ENCODE results near the gene PPP1R9A.

Gene PPP1R9A

DNA sequence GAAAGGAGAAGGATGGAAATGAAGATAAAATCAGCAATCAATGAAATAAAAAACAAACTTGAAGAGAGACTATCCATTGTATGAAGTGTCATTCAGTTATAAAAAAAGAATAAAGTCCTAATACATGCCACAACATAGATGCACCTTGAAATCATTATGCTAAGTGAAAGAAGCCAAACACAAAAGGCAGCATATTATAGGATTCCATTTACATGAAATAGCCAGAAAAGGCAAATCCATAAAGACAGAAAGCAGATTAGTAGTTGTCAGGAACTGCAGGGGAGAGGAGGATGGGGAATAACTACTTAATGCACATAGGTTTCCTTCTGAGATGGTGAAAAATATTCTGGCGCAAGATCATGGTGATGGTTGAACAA lies 423.6 kb downstream of the PPP1R9A start:
- Histone ChIP-seq H3K36me3 (ENCODE audit: control insufficient read depth, insufficient read depth, low read length) (no peaks in the 10 kb centered on the region), H3K4me3 (ENCODE audit: insufficient read depth, low read depth, low read length) (no peak overlapping the region), H3K27me3 (ENCODE audit: control insufficient read depth, insufficient read depth, low read length, poor library complexity, severe bottlenecking) (no peaks in the 10 kb centered on the region), H3K27ac (ENCODE audit: insufficient read depth, low read depth, low read length, poor library complexity, severe bottlenecking) (no peak overlapping the region), H3K4me1 (ENCODE audit: control insufficient read depth, insufficient read depth, low read length) (no peaks in the 10 kb centered on the region), H3K9me3 (ENCODE audit: control insufficient read depth, low read length) (no peaks in the 10 kb centered on the region)
- 100% methylated on average over 1 of the region's 1 CpG for WGBS, 2 experiments

DNA sequence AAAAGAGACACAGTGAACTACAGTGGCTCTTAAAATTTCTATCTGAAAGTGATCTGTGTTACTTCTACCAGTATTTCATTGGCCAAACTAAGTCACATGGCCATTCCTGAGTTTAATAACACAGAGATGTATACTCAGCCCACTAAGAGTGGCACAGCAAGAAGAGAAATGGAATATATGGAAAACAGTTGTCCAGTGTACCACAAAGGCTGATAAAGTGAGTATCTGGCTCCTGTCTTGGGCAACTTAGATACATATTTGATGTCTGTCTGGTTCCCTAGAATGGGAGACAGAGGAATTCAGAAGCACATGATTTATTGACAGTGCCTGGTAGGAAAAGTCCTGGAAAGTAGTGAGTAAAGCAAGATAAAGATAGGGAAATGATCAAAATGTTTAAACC lies 427.1 kb downstream of the PPP1R9A start:
- Histone ChIP-seq H3K4me3 (ENCODE audit: insufficient read depth, low read depth, low read length) (no peak overlapping the region), H3K36me3 (ENCODE audit: control insufficient read depth, insufficient read depth, low read length) (no peaks in the 10 kb centered on the region), H3K4me1 (ENCODE audit: control insufficient read depth, insufficient read depth, low read length) (no peaks in the 10 kb centered on the region), H3K9me3 (ENCODE audit: control insufficient read depth, low read length) (no peaks in the 10 kb centered on the region), H3K27me3 (ENCODE audit: control insufficient read depth, insufficient read depth, low read length, poor library complexity, severe bottlenecking) (no peaks in the 10 kb centered on the region), H3K27ac (ENCODE audit: insufficient read depth, low read depth, low read length, poor library complexity, severe bottlenecking) (no peak overlapping the region)

DNA sequence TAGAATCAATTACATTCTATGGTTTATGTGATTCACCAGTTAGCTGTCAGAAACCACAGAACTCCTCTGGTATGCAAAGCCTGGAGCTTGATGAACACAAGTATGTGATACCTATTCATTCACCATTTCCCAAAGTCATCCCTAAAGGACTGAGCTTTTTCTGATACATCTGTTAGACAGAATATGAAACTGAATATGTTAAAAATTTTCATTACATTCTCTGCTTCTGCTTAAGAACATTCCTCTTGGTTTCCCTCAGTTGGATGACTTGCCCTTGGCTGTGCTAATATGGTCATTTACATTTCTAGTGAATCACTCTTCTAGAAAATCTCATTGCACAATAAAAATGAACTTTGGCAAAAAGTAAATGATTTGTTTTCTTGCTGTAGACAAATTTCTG lies 427.7 kb downstream of the PPP1R9A start:
- no peak overlapping the region for H3K4me3 ChIP-seq (ENCODE audit: insufficient read depth, low read depth, low read length)
- no peak overlapping the region for H3K27ac ChIP-seq (ENCODE audit: insufficient read depth, low read depth, low read length, poor library complexity, severe bottlenecking)
- H3K36me3 ChIP-seq (ENCODE audit: control insufficient read depth, insufficient read depth, low read length), result no peaks in the 10 kb centered on the region
- no peaks in the 10 kb centered on the region for H3K9me3 ChIP-seq (ENCODE audit: control insufficient read depth, low read length)
- H3K4me1 ChIP-seq (ENCODE audit: control insufficient read depth, insufficient read depth, low read length), result no peaks in the 10 kb centered on the region
- no peaks in the 10 kb centered on the region for H3K27me3 ChIP-seq (ENCODE audit: control insufficient read depth, insufficient read depth, low read length, poor library complexity, severe bottlenecking)

DNA sequence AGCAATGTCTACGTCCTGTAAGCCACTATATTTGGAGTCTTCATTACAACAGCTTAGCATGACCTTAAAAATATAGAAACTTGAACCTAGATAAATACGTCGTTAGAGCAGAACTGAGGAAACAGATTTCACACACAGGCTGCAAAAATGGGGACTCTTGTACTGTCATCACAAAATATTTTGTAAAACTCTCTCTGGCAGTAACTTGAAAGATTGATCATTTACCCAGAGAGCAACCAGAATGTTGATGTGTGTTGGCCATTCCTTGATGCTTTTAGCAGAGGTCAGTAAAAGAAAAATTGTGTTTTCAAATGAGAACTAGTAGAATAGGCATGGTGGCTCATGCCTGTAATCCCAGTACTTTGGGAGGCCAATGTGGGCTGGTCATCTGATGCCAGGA lies 431.4 kb downstream of the PPP1R9A start:
- WGBS, 2 experiments, result 95 to 96% methylated on average over 3 of the region's 3 CpGs
- peaks cover 4% of the 10 kb centered on the region for H3K4me1 ChIP-seq (ENCODE audit: control insufficient read depth, insufficient read depth, low read length)
- H3K27ac ChIP-seq (ENCODE audit: insufficient read depth, low read depth, low read length, poor library complexity, severe bottlenecking), result no peak overlapping the region

DNA sequence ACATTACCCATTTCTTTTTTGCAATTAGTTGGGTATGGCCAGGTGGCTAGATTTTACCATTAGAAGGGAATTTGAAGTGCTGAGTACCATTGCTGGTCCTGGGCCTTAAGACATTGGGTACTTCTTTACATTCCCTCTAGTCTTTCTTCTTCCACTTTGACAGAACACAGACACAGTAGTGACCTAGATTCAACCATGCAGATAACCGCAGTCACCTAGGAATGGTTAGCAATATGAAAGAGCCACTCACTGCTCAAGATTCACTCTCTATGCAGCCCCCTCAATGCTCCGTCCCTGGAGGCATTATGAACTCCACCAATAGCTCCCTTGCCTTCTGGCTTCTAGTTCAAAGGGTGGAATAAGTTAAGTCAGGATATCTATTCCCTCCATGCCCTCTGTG lies 433.1 kb downstream of the PPP1R9A start:
- Histone ChIP-seq H3K4me1 (ENCODE audit: control insufficient read depth, insufficient read depth, low read length) (peaks cover 4% of the 10 kb centered on the region), H3K27ac (ENCODE audit: insufficient read depth, low read depth, low read length, poor library complexity, severe bottlenecking) (no peak overlapping the region), H3K27me3 (ENCODE audit: control insufficient read depth, insufficient read depth, low read length, poor library complexity, severe bottlenecking) (no peaks in the 10 kb centered on the region), H3K4me3 (ENCODE audit: insufficient read depth, low read depth, low read length) (no peak overlapping the region), H3K9me3 (ENCODE audit: control insufficient read depth, low read length) (no peaks in the 10 kb centered on the region), H3K36me3 (ENCODE audit: control insufficient read depth, insufficient read depth, low read length) (no peaks in the 10 kb centered on the region)
- WGBS, 2 experiments, result 67 to 81% methylated on average over 2 of the region's 2 CpGs

More for the DNA sequence above, 431.4 kb downstream of the PPP1R9A start:
- Histone ChIP-seq H3K9me3 (ENCODE audit: control insufficient read depth, low read length) (no peaks in the 10 kb centered on the region), H3K27me3 (ENCODE audit: control insufficient read depth, insufficient read depth, low read length, poor library complexity, severe bottlenecking) (no peaks in the 10 kb centered on the region), H3K36me3 (ENCODE audit: control insufficient read depth, insufficient read depth, low read length) (no peaks in the 10 kb centered on the region), H3K4me3 (ENCODE audit: insufficient read depth, low read depth, low read length) (no peak overlapping the region)

DNA sequence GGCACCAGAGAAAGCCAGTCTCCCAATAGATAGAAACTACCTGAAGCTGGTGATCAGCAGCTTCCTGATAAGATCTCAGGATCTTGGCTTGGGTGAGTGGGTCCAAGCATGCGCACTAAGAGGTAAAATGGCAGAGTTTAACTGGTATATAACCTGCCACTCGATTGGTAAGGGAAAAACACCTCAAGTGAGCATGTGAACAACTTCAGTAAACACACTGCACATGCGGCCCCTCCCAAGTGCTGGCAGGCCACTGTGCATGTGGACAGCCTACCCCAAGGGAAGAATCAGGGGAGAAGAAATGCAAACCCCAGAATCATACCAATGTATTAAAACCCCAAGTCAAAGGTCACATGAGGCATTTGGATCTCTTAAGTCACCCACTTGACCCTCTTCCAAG lies 434.6 kb downstream of the PPP1R9A start:
- no peak overlapping the region for H3K27ac ChIP-seq (ENCODE audit: insufficient read depth, low read depth, low read length, poor library complexity, severe bottlenecking)
- WGBS, 2 experiments, result 93 to 95% methylated on average over 3 of the region's 3 CpGs
- no peak overlapping the region for H3K4me3 ChIP-seq (ENCODE audit: insufficient read depth, low read depth, low read length)
- no peaks in the 10 kb centered on the region for H3K27me3 ChIP-seq (ENCODE audit: control insufficient read depth, insufficient read depth, low read length, poor library complexity, severe bottlenecking)
- no peaks in the 10 kb centered on the region for H3K9me3 ChIP-seq (ENCODE audit: control insufficient read depth, low read length)
- H3K36me3 ChIP-seq (ENCODE audit: control insufficient read depth, insufficient read depth, low read length), result no peaks in the 10 kb centered on the region
- peaks cover 4% of the 10 kb centered on the region for H3K4me1 ChIP-seq (ENCODE audit: control insufficient read depth, insufficient read depth, low read length)

DNA sequence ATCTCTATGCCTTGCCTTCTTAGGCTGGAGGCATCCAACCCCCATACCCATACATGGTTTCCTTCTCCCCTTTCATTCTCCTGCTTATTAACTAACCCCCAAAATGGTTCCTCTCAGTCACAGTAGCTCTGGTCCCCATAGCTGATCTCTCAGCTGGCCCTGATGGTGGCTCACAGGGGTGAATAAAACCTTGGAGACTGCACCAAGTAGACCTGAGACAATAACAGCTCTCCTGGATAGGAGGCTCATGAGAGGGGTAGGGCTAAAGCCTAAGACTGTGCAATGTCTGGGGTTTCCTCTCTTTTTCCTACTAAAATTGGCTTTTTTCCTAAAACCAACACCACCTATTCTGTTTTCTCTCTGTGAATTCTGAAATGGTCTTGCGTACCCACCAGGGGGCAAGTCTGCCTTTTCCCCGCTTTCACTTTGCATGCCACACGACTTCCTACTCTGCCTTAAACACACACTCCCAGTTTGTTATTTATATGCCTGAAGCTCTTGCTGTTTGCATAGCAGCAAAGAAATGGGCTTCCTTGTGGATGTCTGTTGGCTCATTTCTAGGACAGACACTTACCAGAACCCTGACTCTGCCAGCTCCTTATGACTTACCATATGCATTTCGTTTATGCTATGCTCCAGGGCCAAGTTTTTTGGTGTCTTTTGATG lies 435.4 kb downstream of the PPP1R9A start:
- no peak overlapping the region for H3K4me3 ChIP-seq (ENCODE audit: insufficient read depth, low read depth, low read length)
- no peak overlapping the region for H3K27ac ChIP-seq (ENCODE audit: insufficient read depth, low read depth, low read length, poor library complexity, severe bottlenecking)
- H3K27me3 ChIP-seq (ENCODE audit: control insufficient read depth, insufficient read depth, low read length, poor library complexity, severe bottlenecking), result no peaks in the 10 kb centered on the region
- no peaks in the 10 kb centered on the region for H3K9me3 ChIP-seq (ENCODE audit: control insufficient read depth, low read length)
- peaks cover 4% of the 10 kb centered on the region for H3K4me1 ChIP-seq (ENCODE audit: control insufficient read depth, insufficient read depth, low read length)
- no peaks in the 10 kb centered on the region for H3K36me3 ChIP-seq (ENCODE audit: control insufficient read depth, insufficient read depth, low read length)
- WGBS, 2 experiments, result 43 to 49% methylated on average over 4 of the region's 4 CpGs

All from ectodermal cell (in vitro differentiated cells).